Upper lobe of right lung (tissue), 1 donor: ENCODE data around the gene CHST15. TPM values are rescaled to one million over a fixed set of nuclear protein-coding genes. Genes with fewer than 3 reads are reported as not detected.

ENCODE experiments used
- ATAC-seq: fragments of 200-7000 bp; cut with Tn5 transposase; one replicate; pipeline ENCODE4 v1.9.1; 2020; ENCODE audit warnings: mild to moderate bottlenecking, moderate library complexity
- DNase-seq: peaks from one replicate; pipeline ENCODE4 v3.0.0-alpha.2; 2020
- H3K27ac ChIP-seq: fragments of 200-600 bp; one replicate; pipeline ENCODE4 v1.8.0; 2022
- H3K27me3 ChIP-seq: fragments of 200-600 bp; one replicate; pipeline ENCODE4 v1.8.0; 2022; ENCODE audit warnings: mild to moderate bottlenecking
- H3K36me3 ChIP-seq: fragments of 200-600 bp; one replicate; pipeline ENCODE4 v1.8.0; 2022
- H3K4me1 ChIP-seq: fragments of 200-600 bp; one replicate; pipeline ENCODE4 v1.8.0; 2022
- H3K4me3 ChIP-seq: fragments of 200-600 bp; one replicate; pipeline ENCODE4 v1.8.0; 2022; ENCODE audit warnings: mild to moderate bottlenecking
- H3K9me3 ChIP-seq: fragments of 200-600 bp; one replicate; pipeline ENCODE4 v1.8.0; 2022
- CTCF ChIP-seq: fragments of 200-600 bp; IDR thresholded peaks from one replicate; pipeline ENCODE4 v1.8.0; 2022; ENCODE audit warnings: antibody characterized with exemption
- intact Hi-C: fragments of 100-400 bp; cut with DNase I; formaldehyde crosslinking; loops from one replicate; pipeline ENCODE4 v1.11.0; 2022
- total RNA-seq: library from RNA; stranded (reverse); fragmentation: NEBNext Ultra II Directional; extraction: Animal tissue kit (Norgen Biotek cat#: 25700); gene quantifications from one replicate; pipeline ENCODE4 v1.2.1, GENCODE V29; 2021
- donor health status: DM: no; HTN: yes; CAD: no; lungs with severe emphysema.

The CHST15 gene
- total RNA-seq, 1 donor from 2014 or later = 49.2 TPM

DNA sequence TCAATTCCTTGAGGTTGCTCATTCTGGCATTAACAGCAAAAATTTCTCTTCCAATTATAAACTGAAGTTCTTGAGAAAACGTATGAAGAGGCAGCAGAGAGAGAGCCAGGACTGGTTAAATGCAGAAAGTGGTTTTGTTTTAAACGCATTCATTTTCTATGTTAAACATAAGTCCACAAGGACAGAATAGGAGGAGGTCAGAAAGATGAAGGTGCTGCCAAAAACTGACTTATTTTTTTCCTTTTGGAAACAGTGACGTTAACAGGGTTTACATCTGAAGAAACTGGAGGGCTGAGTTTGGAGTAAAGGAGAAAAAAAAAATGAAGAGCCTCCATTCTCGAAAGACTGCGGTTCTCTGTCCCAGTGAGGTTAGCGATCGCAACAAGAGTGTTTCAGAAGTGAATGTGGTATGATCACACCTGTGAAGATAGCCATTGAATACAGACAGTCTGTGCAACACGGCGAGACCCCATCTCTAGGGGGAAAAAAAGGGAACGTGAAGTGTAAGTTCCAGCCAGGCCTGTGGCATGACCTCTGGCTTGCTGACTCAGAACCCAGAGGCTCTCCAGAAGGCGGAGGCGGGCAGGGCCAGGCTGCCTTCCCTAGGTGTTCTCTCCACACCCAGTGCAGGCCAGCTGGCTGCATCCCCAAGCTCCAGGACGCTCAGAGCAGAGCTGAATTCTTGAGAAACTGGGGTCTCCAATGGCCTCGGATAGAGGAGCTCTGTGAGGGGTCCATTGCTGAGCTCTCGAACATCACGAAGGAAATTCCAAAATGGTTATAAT is 84.0 kb downstream of the CHST15 start:
- H3K4me3 ChIP-seq = no peak overlapping the region
- intact Hi-C loops = no loop called here
- TF ChIP-seq CTCF = no peak
- H3K27me3 ChIP-seq = no peaks in the 10 kb centered on the region
- H3K36me3 ChIP-seq = peaks cover 42% of the 10 kb centered on the region
- H3K27ac ChIP-seq = no peak overlapping the region
- no peaks in the 10 kb centered on the region for H3K4me1 ChIP-seq
- ATAC-seq (peak; percentile 44), DNase-seq (peak; percentile 29)
- H3K9me3 ChIP-seq = no peaks in the 10 kb centered on the region

GRCh38 chr10:124008681-124009080 is 84.7 kb downstream of the CHST15 start:
- intact Hi-C loops = no loop called here
- no peak overlapping the region for H3K4me3 ChIP-seq
- ATAC-seq (no peak), DNase-seq (no peak)
- TF ChIP-seq CTCF = no peak
- H3K9me3 ChIP-seq = no peaks in the 10 kb centered on the region
- H3K27me3 ChIP-seq = no peaks in the 10 kb centered on the region
- H3K27ac ChIP-seq = no peak overlapping the region
- no peaks in the 10 kb centered on the region for H3K4me1 ChIP-seq
- peaks cover 42% of the 10 kb centered on the region for H3K36me3 ChIP-seq

GRCh38 chr10:124008187-124008586 is 85.2 kb downstream of the CHST15 start:
- intact Hi-C loops = no loop called here
- no peak for ATAC-seq
- H3K27me3 ChIP-seq = no peaks in the 10 kb centered on the region
- H3K9me3 ChIP-seq = no peaks in the 10 kb centered on the region
- H3K4me1 ChIP-seq = no peaks in the 10 kb centered on the region
- peaks cover 42% of the 10 kb centered on the region for H3K36me3 ChIP-seq
- DNase-seq = peak; percentile 39
- no peak overlapping the region for H3K4me3 ChIP-seq
- H3K27ac ChIP-seq = no peak overlapping the region
- no peak for TF ChIP-seq CTCF

GRCh38 chr10:124007773-124008145 is 85.6 kb downstream of the CHST15 start:
- Histone ChIP-seq H3K4me3 (no peak overlapping the region), H3K4me1 (no peaks in the 10 kb centered on the region), H3K36me3 (peaks cover 42% of the 10 kb centered on the region), H3K9me3 (no peaks in the 10 kb centered on the region), H3K27ac (no peak overlapping the region), H3K27me3 (no peaks in the 10 kb centered on the region)
- no peak for TF ChIP-seq CTCF
- no peak for ATAC-seq
- DNase-seq = peak; percentile 16
- intact Hi-C loops = no loop called here

DNA sequence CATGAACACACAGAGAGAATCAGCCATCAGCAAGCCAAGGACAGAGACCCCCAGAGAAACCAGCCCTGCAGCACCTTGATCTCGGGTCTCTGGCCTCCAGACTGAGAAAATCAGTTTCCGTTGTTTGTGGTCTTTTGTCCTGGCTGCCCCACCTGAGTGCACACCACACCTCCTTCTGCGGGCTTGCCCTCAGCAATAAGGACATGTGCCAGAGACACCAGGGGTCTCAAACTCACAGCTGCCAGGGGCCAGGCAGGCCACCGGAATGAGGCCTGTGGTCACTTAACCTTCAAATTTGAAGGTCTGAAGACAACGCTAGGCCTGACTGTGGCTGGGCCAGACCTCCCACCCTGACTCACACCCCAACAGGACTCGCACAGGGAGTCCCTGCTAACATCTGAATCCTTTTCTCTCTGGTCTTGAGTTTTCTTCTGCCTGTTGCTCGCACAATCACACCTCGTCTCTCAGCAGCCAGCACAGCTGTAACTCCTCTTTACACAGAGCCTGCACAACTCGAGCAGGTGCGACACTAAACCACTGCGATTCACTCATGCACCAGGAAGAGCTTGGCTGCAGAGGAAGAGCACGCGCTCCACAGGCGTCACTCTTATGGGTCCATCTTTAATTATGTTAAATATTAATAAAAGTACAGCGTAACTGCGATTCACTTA is 86.2 kb downstream of the CHST15 start:
- ATAC-seq (no peak), DNase-seq (peak; percentile 41)
- Histone ChIP-seq H3K27ac (no peak overlapping the region), H3K4me3 (no peak overlapping the region), H3K9me3 (no peaks in the 10 kb centered on the region), H3K36me3 (peaks cover 42% of the 10 kb centered on the region), H3K27me3 (no peaks in the 10 kb centered on the region), H3K4me1 (no peaks in the 10 kb centered on the region)
- TF ChIP-seq CTCF = no peak
- intact Hi-C loops = no loop called here
